HG02885 (cell line): ENCODE data around the gene MITF.

Source experiments
- ATAC-seq: cut with Tn5 transposase; IDR thresholded peaks from one replicate; pipeline ENCODE4 v1.9.1; 2021; ENCODE audit warnings: mild to moderate bottlenecking; ENCODE audit not compliant: unreplicated experiment, poor library complexity

Gene MITF

DNA sequence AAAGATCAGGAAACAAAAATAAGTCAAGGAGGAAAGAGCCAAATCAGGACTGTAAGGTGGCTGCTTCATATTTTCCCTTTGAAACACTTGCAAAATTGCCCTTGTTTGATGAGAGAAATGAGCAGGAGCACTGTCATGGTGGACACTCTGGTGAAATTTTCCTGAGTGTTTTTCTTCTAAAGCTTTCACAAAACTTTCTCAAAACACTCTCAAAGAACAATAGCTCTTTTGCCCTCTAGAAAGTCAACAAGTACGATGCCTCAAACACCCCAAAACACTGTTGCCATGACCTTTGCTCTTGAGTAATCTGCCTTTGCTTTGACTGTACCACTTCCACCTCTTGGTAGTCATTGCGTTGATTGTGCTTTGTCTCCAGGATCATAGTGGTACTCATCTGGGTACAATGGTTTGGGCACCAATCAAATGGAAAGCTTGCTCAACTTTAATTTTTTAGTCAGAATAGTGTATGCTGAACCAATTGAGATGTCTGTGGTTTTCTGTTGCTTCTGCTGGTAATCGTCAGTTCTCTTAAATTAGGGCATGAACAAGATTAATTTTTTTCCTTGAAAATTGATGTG, 13.2 kb upstream of the MITF start:
- ATAC-seq: no peak

DNA sequence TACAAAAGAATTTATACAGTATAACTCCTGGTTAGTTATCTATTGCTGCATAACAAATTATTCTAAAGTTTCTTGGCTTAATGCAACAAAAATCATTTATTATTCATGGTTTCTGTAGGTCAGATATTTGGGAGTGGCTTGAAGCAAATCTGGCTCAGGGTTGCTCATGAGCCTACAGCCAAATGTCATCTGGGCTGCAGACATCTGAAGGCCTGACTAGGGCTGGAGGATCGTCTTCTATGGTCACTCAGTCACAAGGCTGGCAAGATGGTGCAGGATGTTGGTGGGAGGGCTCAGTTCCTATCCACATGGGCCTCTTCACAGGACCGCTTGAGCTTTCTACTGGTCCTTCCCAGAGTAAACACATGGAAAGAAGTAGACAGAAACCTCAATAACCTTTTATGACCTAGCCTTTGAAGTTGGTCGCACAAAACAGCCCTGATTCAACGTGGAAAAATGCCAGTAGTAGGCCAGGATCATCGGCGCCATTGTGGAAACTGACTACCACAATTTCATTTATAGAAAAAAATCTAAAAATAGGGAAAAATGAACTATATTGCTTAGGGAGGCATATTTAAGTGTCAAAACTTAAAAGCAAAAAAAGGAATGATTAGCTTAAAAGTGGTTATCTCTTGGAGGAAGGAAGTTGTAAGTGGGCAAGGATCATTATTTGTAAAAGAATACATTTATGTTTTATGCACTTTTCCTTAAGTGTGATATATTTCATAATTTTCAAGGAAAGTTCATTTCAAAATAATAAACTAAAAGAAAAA, 9.9 kb upstream of the MITF start:
- ATAC-seq: no peak

DNA sequence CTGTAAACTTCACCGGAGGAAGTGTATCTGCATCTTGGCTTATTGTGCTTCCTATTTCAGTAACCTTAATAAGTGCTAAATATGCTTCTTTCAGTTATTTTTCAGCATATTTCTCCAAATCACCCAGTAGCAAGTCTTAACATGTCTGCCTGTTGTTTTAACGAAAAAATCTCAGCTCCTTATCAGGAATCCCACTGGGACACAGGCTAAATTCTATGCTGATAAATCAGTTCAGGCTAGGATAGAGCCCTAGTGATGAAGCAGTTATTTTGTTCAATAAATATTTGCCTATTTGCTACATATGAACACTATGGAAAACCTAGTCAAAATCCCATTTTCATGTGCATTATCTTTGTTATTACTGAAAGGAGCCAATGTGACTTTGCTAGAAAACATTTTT, 8.2 kb upstream of the MITF start:
- no peak for ATAC-seq

DNA sequence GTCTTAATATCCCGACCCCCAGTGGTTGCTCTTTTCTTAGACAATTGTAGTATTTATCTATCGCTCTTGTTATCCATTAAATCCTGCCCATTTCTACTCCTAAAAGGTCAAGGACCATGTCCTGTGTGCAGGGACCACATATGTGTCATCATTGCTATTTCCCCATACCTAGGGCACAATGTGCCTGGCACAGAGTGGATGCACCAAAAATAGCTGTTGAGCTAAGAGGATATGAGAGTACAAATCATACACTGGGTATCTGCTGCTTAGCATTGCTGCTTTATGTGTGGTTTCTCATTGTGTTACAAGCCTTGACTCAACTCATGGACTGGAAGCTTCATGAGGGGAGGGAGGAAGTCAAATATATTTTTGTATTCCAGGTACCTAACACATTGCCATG, 3.4 kb upstream of the MITF start:
- ATAC-seq: no peak

DNA sequence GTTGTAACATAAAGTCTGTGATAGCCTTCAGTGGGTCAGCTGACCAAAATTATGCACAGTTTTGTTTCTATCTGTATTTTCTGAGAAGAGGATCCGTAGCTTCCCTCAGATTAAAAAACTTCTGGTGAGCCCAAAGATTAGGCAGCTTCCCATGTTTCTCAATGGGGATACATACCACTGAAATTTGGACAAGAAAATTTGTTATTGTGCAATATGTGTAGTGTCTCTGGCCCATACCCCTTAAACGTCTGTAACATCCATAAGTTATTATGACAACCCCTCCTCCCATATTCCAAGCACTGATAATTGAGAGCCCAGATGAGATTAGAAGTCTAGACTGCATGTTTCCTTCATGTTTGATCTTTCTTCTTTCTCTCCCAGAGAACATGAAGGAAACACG, 1.9 kb upstream of the MITF start:
- ATAC-seq: no peak

DNA sequence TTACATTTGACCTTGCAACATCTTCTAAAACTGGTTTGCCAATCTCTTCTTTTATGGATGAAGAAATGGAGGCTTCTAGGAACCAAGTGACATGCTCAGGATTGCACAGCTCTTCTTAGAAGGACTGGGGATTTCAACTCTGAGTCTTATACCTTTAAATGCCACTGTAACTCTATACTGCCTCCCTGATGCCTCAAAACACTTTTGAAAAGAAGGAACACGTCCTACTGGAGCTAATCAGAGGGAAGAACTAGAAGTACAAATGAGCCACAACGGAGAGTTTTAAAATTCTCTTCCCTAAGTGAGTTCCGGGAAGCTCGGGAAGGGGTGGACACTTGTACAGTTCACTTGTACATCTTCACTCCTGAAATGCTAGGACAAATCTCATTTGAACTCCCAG, 949 bp upstream of the MITF start:
- ATAC-seq: no peak

DNA sequence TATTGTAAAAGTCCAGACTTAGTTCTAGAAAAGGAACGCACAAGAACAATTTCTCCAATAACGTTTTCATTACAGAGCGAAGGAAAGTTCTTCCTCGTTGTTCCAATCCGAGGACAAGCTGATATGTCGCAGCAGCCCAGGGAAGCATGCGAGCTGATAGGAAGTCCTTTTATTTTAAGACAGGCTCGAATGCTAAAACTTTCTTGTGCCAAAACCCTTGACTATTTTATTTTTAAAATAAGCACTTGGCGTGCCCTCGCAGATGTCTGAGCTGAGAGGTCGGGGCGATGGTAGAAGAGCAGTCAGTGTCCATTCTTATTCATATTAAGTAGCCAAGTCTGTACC, 433 bp upstream of the MITF start:
- ATAC-seq: peak; percentile 1

DNA sequence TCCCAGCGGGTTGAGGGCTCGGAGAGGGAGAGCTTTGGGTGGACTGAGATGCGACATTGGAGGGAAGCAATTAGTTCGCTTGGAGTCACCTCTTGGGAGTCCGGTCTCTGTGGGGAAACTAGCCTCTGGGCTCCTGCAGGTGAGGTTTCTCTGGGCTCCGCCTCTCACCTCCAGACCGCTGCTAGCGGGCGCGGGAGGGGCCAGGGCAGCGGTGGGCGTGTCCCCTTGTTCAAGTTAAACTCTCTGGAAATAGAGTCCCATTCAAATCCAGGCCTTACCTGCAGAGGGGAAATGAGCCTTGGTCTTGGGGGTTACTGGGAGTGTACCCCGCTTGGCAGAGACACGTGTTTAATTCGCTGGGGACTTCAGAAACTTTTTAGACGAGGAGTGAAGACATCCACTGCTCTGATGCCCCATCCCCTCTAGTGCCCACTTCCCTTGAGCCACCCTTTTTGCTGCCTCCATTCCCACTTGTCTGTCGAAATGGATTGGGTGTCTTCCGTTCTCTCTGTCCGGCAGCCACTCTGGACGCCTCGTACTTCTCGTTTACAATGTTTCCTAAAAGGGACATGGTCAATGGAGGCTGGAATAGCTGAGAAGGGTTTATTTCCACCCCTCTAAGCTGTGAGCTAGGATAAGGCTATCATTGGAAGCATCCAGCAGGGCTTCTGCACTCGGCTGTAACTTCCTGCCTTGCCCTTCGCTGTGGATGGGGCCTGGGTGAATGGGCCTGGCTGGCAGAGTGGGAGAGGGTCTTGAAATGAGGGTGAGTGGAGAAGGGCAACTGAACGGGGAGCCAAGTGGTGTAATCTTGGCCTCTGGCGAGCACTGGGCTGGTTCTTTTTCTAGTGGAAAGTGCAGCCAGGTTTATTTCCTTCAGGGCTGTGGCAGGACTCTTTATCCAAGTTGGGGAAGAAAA, 1.1 kb downstream of the MITF start:
- ATAC-seq: no peak

DNA sequence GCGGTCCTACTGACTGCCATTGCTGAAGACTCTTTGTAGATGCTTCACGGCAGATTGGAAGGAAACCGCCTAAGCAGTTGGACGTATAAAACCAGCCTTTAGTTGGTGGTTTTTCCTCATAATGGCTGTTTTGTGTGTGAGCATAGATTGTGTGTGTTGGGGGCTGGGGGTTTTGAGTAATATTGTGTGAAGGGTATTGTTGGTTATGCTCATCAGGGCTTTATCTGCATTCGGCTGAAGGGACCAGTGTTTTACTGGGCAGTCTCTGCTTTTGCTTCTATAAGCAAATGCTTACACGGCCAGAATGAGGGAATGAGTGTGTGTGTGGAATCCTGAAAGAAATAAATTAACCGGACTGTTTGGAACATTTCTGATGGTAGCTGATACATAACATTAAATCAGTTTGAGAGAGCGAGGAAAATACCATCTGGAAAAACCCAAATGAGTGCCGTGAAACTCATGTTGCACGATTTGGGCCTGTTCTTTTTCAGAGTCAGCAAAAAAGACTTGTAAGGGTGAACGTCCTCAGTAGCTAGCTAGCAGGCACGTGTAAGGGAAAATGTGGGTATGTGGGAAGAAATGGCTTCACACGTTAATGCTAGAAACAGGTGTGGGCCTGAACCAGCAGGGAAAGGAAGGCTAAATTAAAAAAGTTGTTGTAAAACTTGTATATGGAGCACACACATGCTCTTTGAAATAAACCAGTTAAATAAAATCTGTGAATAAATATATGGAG, 1.9 kb downstream of the MITF start:
- ATAC-seq: no peak

DNA sequence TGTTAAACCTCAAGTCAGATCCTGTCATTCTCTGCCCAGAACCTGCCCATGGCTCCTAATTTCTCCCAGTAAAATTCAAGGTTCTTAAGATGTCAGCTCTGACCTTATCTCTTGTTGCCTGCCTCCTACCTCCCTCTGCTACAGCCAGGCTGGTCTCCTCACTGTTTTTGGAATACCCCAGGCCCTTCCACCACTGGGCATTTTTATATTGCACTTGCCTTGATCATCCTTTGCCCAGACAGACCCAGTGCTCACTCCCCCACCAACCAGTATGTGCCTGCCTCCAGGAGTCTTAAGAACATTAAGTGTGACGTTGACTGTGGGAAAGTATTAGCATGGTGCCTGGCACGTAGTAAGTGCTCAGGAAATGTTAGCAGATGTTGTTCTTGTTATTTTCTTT, 3.1 kb downstream of the MITF start:
- no peak for ATAC-seq

DNA sequence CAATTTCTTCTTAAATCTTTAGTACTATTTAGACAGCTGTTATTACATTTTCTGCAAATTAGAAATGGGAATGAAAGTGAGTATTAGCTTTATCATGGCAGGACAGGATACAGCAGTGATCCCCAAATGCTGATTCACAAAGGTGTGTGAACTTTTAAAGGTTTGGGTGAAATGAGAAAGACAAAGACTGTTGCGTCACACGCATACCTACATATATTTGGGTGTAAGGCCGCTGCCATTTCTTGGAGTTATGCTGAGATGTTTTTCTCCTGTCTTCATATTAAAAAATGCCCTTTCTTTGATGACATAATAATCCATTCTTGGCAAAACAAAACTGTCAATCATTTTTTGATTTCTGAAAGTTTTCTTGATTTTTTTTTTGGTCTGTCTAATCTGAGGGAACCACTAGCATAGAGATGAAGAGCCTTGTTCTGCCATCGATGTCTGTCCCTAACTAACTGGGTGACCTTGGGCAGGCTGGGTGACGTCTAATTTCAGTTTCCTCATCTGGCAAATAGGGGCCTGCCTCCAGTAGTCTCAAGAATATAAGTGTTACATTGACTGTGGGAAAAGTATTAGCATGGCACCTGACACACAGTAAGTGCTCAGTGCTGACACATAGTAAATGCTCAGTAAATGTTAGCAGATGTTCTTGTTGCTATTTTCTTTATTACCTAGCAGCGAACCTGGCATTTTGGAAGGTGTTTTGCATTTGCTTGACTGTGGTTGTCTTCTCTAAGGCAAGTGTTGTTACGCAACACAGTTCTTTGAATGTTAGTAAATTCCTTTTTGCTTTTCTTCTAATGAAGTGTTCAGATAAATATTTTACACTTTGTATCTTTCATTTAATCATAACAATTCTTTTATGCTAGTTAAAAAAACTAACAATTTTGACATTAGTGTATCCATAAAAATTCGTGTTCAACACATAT, 5.0 kb downstream of the MITF start:
- ATAC-seq: no peak

DNA sequence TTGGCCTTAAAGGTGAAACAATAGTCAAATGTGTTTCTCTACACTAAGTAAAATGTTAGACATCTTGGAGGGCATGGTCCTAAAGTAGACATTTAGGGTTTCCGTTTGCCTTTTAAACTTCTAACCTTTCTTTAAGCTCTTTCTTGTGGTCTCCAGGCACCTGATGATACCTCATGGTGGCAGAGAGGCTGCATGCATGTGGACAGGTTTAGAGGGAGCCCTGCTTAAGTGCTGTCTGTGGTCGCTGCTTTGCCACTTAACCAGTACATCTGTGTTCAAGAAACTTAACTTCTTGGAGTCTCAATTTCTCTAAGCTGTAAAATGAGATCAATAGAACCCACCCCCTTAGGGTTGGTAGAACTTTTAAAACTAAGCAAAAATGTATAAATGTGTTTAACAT, 6.2 kb downstream of the MITF start:
- no peak for ATAC-seq

DNA sequence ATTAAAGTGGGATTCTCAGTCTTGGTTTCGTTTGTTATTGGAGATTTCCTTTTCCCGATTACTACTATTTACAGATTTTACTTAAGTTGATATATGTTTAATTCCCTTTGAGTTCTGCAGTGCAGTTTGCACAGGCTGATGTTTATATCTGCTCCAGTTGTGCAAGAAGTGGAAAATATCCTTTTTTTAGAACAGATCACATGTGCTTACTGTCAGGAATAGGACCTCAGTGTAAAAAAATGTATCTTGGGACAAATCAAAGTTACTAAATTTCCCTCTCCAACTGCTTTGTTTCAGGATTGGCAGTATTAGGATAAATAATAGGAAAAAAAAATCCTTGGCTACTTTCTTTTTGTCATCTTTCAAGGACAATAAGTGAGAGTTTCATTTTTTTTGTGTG, 6.9 kb downstream of the MITF start:
- no peak for ATAC-seq

DNA sequence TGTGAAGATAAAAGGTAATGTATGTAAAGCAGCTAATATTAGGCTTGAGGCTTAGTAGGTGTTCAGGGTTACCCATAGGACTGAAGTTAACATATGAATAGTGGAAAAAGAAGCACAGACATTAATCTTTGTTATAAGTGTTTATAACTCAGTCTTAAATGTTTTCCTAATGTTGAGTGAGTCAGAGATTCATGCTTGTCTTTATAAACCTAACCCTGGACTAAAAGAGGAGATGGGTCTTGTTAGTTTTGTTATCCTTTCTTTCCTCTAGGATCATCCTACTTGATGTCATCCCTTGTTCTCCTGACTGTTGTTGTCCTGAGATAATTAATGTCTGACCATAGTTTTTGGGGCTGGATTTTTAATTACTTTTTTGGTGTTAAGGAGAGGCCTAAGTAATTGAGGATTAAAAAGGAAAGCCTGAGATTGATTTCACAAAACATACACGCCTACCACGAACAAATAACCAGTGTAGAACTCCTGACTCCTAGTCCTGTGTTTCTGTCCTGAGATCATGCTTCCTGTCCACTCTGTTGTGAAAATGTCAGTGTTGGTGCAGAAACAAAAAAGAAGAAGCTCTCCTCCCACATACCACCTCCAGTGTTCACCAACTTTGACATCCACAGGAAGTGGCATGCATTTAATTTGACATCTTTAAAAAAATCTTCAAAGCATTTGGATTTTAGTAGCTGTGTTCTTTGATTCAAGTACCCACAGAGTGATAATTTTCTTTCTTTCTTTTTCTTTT, 8.4 kb downstream of the MITF start:
- no peak for ATAC-seq

DNA sequence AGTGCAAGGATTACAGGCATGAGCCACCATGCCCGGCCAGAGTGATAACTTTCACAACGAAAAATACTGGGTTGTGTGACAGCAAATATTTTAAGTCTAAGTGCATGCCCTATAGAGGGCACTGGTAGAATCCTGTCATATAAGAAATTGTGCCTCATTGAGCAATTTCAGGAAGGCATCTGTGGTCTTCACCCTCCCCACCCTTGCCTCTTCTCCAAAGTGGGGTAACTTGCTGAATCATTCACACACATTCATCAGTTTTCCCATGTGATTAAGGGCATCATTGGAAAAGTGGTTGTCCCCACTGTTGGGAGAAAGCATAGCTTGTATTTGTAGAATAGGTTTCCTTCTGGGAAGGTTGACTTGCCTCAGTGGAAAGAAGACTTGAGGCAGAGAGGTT, 9.2 kb downstream of the MITF start:
- ATAC-seq: no peak

DNA sequence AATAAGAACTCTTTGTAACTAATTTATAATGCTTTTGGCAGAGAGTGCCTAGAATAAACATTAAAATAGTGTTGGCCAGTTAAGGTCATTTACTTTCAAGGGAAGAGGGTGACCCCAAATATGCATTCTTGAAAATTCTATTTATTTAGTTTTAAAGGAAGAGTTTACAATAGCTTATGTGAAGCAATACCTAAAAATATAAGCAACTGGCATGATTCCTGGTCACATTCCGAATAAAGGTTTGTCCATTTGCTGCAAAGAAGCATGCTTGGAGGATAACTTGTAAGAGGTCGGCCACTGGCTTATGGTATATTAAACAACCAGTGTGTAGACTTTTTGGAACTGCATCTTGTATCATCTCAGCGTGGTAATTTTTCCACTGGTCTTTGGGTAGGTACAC, 10.2 kb downstream of the MITF start:
- no peak for ATAC-seq

DNA sequence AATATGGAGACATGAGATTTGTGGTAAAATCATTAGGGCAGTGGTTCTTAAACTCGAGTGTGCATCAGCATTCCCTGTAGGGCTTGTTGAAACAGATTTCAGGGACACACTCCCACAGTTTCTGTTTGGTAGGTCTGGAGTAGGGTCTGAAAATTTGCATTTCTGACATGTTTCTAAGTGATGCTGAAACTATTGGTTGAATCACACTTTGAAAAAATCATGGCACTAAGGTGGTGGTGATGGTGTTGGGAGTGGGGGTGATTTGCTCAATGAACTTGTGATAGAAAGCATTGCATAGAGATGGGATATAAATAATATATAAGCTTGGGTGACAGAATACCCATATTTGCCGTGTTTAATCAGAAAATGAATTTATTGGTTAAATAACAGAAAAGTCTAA, 11.3 kb downstream of the MITF start:
- ATAC-seq: no peak

DNA sequence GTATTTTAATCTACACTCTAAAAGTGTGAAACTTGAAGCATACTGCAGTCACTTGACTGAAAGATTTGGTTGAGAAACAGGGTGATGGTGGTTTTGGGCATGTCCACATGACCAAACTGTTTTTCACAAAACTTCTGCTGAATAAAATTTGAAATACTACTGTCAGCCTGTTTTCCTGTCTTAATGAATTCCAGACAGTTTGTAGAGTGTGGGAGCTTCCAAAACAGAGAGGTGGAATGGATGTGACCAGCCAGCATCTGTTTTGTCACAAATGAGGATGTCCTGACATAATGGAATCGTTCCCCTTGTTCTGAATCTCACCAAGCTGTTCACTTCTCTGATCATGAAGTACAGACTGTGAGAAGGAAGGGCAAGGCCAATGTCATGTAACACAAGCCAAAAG, 11.8 kb downstream of the MITF start:
- no peak for ATAC-seq

DNA sequence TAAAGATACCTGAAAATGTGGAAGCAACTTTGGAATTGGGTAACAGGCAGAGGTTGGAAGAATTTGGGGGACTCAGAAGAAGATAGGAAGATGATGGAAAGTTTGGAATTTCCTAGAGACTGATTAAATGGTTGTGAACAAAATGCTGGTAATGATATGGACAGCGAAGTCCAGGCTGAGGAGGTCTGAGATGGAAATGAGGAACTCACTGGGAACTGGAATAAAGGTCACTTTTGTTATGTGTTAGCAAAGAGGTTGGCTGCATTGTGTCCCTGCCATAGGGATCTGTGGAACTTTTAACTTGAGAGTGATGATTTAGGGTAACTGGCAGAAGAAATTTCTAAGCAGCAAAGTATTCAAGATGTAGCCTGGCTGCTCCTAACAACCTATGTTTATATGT, 13.0 kb downstream of the MITF start:
- no peak for ATAC-seq
